GM21528 (cell line): ENCODE measurements around the gene CPNE7.
"Not testable (repeated sequence)": the region's sequence is repeated elsewhere in the genome, so short reads cannot be mapped to it uniquely, and the experiment has no call there.

Experiments
- ATAC-seq: cut with Tn5 transposase; IDR thresholded peaks from one replicate; pipeline ENCODE4 v1.9.1; 2021; ENCODE audit warnings: mild to moderate bottlenecking, moderate library complexity; ENCODE audit not compliant: unreplicated experiment, low FRiP score

CPNE7 gene

DNA sequence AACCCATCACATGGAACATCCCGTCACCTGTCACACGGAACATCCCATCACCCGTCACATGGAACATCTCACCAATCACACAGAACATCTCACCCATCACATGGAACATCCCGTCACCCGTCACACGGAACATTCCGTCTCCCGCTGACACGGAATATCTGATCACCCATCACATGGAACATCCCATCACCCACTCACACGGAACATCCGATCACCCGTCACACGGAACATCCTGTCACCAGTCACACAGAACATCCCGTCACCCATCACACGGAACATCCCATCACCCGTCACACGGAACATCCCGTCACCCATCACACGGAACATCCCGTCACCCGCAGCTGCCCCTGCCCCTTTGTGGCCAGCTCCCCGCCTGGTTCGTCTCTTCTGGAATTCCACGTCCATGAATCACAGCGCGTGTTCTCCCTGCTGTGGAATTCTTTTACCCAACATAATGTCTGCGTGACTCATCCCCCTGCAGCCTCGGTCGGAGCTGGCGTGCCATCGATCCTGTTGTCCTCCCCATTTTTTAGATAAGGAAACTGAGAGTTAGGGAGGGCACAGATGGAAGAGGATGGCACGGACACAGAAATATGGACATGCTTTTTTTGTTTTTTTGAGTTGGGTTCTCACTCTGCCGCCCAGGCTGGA, 5.6 kb downstream of the CPNE7 start:
- ATAC-seq, result no peak

DNA sequence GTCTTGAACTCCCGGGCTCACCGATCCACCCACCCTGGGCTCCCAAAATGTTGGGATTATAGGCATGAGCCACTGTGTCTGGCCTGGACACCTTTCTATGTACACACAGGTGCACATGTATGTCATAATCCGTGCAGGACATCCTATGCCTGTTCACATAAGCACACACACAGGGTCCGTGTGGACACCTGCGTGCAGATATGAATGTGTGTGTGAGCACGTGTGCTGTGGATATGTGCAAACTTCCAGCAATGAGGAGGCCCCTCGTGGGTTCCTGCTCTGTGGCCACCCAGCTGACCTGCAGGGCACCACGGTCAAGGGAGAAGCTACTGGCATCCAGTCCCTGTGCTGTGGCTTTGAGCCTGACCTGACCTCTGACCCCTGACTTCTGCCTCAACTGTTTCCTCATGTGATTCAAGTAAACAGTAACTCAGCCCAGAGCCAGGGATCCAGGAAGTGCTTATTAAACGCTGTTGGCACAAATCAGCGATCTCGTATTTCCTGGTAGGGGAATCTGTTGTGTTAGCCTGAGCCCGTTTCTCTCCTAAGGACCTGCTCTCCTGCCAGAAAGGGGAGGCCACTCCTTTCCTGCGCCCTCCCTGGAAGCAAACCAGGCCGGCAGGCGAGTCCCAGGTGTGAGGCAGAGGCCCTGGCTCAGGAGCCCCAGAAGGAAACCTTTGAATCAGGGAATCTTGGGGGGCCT, 6.5 kb downstream of the CPNE7 start:
- no peak for ATAC-seq

DNA sequence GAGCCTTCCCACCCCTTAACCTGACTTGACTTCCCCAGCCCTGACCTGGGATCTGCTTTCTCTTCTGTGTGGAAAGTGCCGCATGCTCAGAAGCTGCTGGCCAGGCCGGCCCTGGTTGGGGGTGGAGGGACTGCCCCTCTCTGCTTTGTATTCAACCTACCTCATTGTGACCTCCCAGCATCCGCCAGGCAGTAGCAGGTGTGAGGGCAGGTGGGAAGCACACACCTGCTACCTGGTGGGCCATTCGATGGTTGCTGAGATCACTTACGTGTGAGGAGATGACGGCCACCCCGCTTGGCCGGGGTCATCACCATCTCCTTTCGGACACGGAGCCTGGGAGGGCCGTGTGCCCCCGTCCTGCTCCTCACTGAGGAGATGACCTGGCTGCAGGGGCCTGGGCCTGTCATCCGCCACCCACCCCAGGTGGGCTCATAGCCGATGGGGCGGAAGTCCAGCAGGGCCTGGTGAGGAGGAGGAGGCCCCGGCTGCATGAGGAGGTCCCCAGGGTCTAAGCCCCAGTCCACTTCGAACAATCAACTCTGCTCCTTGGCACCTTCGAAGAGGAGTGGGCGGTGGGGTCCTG, 7.1 kb downstream of the CPNE7 start:
- no peak for ATAC-seq

DNA sequence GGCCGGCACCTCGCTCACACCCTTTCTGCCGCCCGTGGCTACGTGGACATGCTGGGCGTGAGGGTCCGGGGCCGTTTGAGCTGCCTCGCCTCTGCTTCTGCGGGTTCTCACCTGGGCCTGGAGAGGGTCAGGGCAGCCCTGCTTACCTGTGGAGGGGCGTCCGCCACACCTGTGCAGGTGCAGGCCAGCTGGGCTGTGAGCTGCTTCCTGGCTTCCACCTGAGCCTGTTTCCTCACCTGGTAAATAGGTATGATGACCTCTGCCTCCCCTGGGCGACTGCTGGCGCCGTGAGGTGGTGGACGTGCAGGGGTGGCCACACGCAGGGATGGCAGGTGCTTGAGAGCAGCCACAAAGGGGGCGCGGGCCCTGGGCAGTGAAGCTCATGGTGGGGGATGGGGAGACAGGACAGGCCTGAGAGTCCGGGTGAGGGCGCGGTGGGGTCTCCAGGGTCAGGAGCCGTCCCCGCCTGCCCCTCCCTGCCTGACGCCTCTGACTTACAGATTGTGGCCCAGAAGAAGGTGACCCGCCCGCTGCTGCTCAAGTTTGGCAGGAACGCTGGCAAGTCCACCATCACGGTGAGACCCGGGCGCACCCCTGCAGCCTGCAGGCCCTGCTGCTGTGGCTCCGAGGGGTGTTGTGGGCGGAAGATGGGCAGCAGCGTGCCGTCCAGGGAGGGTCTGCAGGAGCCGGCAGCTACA, 7.8 kb downstream of the CPNE7 start:
- no peak for ATAC-seq

DNA sequence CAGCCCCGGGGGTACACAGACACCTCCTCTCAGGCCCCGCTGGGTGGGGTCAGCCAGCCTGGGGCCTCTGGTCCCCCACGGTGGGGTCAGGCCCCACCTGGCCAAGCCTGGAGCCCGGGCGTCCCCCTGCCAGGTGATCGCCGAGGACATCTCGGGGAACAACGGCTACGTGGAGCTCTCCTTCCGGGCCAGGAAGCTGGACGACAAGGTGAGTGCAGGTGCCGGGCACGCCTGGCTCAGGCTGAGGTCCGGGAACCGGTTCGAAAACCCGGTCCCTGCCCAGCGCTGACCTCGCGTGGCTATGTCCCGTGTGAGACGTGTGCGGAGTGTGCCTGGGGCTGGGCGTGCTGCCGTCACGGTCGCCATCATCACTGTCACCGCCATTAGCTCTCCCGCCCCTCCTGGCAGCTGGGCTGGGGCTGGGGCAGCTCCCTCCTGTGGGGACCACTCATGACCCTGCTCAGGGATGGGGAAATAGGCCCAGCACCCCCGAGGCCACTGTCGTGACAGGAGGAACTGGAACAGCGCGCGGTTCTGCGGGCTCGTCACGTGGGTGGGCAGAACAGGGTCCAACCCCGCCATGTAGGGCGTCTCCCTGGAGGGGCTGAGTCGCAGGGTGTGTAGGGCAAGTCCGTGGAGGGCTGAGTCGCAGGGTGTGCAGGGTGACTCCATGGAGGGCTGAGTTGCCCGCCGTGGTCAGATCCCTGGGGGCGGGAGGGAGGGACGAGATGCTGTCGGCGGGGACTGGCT, 8.5 kb downstream of the CPNE7 start:
- ATAC-seq, result no peak

DNA sequence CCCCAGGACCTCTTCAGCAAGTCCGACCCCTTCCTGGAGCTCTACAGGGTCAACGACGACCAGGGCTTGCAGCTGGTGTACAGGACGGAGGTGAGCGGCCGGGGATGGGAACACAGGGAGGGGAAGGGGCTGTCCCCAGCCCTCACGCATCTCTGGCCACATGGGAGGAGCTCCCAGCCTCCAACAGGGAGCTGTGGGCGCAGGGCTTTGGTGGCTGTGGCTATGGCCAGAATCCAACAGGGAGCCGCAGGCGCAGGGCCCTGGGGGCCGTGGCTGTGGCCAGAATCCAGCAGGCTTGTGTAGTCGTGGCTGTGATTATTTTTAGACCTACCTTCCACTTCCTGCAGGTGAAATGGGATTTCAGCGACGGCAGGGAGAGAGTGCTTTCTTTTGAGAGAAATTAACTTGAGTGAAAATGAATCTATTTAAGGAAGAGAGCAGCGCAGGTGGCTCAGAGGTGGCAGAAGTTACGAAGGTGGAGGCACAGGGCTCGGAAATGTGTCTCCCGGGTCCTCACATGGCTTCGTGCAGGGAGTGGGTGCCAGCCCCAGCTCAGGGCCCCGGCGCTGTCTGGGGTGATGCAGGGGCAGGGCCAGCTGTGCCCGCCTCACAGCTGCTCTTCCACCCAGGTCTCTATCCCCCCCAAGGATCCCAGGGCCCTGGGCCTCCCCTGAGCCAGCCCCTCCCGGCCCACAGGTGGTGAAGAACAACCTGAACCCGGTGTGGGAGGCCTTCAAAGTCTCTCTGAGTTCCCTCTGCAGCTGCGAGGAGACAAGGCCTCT, 9.4 kb downstream of the CPNE7 start:
- ATAC-seq, result no peak

DNA sequence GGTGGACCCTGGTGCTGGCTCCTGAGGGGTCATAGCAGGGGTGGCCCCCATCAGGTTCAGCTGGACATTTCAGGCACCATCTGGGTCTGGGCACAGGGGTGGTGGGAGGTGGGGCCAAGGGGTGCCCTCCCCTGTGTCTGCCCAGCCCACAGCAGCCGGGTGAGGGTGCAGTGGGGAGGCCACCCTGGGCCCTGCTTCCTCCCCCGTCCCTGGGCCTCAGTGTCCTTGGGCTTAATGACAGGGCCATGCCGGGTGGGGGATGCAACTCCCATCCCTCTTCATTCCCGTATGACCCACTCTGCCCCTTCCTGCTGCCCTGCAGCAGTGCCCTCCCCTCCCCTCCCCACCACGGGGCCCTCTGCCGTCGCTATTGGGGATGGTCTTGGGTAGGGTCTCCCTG, 10.7 kb downstream of the CPNE7 start:
- no peak for ATAC-seq

DNA sequence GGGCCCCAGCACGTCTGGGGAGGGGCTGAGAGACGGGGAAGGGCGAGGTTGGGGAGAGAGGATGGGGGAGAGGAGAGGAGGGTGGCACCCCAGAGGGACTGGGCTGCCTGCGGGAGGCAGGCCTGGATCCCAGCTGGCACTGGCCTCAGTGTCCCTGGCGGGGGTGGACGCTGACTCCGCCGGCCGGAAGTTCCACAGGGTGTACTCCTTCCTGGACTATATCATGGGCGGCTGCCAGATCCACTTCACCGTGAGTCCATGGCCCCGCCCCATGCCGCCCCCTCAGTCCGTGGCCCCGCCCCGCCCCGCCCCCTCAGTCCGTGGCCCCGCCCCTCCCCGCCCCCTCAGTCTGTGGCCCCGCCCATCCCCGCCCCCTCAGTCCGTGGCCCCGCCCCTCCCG, 11.3 kb downstream of the CPNE7 start:
- ATAC-seq, result no peak

DNA sequence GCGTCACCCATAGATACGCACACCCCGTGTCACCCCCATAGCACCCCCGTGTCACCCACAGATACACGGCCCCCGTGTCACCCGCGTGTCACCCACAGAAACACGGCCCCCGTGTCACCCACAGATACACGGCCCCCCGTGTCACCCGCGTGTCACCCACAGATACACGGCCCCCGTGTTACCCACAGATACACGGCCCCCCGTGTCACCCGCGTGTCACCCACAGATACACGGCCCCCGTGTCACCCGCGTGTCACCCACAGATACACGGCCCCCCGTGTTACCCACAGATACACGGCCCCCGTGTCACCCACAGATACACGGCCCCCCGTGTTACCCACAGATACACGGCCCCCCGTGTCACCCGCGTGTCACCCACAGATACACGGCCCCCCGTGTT, 12.1 kb downstream of the CPNE7 start:
- not testable (repeated sequence) for ATAC-seq

DNA sequence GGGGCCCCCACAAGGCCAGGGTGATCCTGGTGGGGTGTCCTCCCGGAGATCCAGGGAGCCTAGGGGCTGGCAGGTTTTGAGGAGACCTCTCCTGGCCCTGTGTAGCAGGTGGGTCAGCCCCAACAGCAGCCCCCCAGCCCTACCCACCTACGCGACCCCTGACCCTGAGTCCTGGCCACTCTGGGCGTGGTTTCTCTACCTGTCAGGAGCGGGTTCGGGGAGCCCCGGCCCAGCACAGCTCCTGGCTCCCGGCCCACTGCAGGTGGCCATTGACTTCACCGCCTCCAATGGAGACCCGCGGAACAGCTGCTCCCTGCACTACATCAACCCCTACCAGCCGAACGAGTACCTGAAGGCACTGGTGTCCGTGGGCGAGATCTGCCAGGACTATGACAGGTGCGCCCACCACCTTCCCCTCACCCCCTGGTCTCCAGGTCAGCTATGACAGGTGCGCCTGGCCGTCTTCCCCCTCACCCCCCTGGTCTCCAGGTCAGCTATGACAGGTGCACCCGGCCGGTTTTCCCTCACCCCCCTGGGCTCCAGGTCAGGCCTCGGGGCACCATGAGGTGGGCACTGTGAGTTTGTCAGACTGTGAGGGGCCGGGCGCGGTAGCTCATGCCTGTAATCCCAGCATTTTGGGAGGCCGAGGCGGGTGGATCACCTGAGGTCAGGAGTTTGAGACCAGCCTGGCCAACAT, 13.0 kb downstream of the CPNE7 start:
- no peak for ATAC-seq

DNA sequence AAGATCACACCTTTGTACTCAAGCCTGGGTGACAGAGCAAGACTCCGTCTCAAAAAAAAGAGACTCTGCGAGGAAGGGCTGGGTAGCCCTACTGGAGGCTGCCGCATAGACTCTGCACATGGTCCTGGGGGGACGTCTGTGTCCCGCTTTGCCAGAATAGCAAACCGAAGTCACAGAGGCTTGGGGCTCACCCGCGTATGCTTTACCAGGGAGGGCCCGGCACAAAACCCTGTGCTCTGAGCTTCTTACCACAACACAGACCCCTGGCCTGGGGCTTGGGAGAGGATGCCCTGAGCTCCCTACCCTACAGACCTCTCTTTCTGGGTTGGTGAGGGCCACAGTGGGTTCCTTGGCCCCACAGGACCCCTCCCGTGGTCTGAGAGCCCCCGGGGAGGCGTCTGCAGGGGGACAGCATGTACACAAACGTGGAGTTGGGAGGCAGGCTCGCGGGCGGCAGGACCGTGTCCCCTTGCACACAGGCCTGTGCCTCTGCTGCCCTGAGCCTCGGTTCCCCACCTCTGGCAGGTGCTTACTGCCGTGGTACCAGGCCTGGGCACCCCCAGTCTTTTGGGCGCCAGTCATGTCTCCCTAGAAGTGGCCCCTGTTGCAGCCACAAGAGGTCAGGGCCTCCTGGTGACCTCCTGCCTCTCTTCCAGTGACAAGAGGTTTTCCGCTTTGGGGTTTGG, 13.8 kb downstream of the CPNE7 start:
- ATAC-seq, result no peak

DNA sequence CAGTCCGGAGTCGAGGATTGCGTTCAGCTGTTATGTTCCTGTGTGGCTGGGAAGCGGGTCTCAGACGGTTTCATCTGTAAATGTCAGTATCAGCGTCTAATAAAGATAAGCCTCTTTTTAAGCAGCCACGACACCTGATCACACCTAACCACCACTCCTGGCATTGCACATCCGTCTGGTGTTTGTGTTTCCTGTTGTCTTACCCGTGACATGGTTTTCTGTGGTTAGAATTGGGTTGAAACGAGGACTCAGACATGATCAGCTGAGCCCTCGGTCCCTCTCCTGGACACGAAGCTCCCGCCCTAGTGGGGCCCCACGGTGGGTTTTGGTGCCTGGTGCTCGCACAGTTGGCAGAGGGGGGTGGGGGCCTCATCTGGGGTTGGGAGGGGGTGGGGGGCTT, 18.3 kb downstream of the CPNE7 start:
- no peak for ATAC-seq

DNA sequence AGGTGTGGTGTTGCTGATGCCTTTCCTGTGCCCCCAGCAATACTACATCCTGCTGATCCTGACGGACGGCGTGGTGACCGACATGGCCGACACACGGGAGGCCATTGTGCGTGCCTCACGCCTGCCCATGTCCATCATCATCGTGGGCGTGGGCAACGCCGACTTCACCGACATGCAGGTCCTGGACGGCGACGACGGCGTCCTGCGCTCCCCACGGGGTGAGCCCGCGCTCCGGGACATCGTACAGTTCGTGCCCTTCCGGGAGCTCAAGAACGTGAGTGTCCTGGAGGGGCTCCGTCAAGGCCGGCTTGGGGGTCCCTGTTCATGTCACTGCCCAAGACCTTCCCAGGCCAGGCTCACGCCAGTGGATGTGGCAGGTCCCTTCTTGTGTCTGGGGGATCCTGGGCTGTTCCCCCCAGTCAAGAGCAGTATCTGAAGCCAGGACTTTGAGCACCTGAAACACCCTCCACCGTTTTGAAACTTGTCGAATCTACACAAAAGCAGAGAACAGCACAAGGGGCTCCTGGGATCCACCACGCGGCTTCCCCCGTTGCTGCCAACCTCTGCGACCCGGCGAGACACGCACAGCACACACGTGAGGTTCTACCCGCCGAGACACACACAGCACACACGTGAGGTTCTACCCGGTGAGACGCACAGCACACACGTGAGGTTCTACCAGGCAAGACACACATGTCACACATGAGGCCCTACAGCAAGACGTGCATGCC, 19.9 kb downstream of the CPNE7 start:
- no peak for ATAC-seq

DNA sequence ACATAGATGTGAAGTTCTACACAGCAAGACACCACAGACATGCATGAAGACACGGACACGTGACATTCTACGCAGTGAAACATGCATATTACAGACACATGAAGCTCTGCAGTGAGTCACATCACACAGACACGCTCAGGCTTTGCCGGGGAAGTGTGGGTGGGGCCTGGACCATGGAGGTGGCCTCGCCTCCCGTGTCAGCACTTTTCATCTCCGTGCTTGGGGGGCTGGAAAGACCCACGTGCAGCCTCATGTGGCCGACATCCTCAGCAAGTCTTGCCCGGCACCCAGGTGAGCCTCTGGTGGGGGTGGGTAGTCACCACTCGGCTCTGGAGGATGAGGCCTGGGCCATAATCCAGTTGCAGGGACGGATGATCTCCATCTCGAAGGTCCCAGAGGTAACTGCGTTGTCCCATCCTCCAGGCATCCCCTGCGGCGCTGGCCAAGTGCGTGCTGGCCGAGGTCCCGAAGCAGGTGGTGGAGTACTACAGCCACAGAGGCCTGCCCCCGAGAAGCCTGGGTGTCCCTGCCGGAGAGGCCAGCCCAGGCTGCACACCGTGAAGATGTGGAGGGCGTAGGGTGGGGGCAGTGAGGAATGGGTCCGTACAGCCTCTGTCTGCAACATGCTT, 20.6 kb downstream of the CPNE7 start:
- ATAC-seq, result no peak

DNA sequence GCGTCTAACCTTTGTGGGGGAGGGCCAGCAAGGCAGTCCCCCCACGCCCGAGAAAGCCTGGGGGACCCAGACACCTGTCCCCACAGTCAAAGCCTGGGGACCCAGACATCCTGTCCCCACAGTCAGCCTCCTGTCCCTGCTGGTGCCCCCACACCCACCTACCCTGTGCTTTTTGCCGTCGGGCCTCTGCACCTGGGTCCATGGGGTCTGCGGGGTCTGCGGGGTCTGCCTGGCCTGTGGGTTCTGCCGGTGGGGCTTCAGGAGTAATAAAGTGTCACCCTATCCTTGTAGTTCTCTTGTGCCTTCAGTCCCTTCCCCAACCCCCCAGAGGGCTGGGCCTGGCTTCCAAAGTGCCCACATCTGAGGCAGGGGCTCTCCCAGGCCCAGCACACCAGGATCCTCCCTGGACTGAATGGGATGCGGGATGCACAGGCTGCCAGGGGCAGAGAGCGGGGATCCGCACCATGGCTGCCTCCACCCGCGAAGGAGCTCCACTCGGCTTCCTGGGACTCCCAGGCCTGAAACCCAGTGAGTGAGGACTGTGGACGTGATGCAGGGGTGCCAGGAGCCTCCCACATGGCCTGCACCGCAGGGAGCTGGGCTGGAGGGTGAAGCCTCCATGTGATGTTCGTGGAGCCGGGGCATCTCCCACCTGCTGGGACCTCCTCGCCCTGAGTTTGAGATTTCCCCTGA, 21.5 kb downstream of the CPNE7 start:
- no peak for ATAC-seq

DNA sequence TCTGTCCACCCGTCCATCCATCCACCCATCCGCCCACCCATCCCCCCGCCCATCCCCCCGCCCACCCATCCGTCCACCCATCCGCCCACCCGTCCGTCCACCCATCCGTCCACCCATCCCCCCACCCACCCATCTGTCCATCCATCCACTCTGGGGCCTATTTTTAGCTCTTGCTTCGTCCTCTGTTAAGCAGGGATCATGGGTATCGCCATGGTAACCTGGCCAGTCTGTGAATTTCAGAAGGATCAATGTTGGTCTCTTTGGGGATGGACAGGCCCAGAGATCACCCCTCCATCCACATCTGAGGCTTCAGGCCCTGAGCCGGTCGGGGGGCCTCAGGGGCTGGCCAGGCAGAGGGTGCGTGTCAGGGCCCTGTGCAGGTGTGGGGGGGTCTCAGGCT, 22.6 kb downstream of the CPNE7 start:
- ATAC-seq, result no peak

DNA sequence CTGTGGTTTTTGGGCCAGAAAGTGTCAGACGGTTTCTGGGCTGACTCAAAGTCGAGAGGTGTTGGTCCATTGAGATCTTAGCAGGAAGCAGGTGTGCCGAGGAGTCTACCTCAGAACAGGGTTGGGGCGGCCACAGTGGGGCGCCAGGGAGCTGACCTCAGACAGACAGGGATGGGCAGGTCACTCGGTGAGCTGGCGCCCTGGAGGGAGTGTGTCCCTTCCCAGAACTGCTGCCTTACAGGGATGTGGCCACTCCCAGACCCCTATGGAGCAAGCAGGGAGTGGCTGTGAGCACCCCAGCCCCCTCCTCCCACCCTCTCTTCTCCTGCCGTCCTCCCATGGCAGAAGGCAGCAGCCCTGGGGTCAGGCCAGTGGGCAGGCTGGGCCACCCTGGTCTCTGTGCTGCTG, 23.9 kb downstream of the CPNE7 start:
- no peak for ATAC-seq
